Measurements from ENCODE around the gene AQP12B.

DNA sequence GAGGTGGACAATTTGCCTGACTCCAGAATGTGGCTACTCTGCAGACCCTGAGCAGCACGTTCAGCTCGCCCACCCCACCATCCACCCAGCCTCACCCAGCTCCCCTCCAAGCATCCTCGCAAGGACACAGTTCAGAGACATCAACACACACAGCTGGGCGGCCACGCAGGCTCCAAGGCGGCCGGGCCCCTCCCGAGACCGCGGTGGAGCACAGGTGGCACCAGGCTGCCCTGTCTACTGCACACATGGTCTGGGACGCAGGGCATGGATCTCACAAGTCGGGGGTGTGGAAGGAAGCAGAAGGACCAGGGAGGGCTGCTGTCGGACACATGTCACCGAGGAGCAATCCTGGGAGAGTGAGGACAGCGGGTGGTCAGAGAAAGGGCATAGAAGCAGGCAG is 45.2 kb upstream of the AQP12B start:
- TF ChIP-seq EZH2 (IDR thresholded peaks at IDR 0.05; ENCODE audit: borderline replicate concordance, insufficient read depth, low read length, poor library complexity, severe bottlenecking) (no peak), RAD21 (conservative IDR thresholded peaks at IDR 0.05) (no peak), EP300 (conservative IDR thresholded peaks at IDR 0.05; ENCODE audit: poor library complexity, severe bottlenecking) (no peak), TAF1 (IDR thresholded peaks at IDR 0.05; ENCODE audit: low read depth) (no peak)
- TF ChIP-seq, protein P1, sequence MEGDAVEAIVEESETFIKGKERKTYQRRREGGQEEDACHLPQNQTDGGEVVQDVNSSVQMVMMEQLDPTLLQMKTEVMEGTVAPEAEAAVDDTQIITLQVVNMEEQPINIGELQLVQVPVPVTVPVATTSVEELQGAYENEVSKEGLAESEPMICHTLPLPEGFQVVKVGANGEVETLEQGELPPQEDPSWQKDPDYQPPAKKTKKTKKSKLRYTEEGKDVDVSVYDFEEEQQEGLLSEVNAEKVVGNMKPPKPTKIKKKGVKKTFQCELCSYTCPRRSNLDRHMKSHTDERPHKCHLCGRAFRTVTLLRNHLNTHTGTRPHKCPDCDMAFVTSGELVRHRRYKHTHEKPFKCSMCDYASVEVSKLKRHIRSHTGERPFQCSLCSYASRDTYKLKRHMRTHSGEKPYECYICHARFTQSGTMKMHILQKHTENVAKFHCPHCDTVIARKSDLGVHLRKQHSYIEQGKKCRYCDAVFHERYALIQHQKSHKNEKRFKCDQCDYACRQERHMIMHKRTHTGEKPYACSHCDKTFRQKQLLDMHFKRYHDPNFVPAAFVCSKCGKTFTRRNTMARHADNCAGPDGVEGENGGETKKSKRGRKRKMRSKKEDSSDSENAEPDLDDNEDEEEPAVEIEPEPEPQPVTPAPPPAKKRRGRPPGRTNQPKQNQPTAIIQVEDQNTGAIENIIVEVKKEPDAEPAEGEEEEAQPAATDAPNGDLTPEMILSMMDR (IDR thresholded peaks at IDR 0.05; ENCODE audit: poor library complexity, severe bottlenecking): no peak
